Upper lobe of left lung (tissue), 6 donors: ENCODE results near the gene EEPD1. TPM values are rescaled to one million over a fixed set of nuclear protein-coding genes. Genes with fewer than 3 reads are reported as not detected.

ENCODE experiments used
- ATAC-seq, 2 donors: fragments of 200-7000 bp; cut with Tn5 transposase; one replicate each; pipeline ENCODE4 v1.9.1; 2022; ENCODE audit warnings: mild to moderate bottlenecking in 2 of 2, moderate library complexity in 2 of 2; ENCODE audit not compliant: low FRiP score in 2 of 2
- DNase-seq, 2 donors: peaks; one replicate each; pipeline ENCODE4 v3.0.0-alpha.2; 2019 to 2020
- H3K27ac ChIP-seq, 4 donors: fragments of 200-600 bp; sonication (generic); one replicate each; pipeline ENCODE4 v1.5.1; 2016 to 2019
- H3K27me3 ChIP-seq, 4 donors: fragments of 200-600 bp; sonication (generic); one replicate each; pipeline ENCODE4 v1.5.1; 2017 to 2019
- H3K36me3 ChIP-seq, 4 donors: fragments of 200-600 bp; sonication (generic); one replicate each; pipeline ENCODE4 v1.5.1; 2016 to 2019
- H3K4me1 ChIP-seq, 4 donors: fragments of 200-600 bp; sonication (generic); one replicate each; pipeline ENCODE4 v1.5.1; 2018 to 2019
- H3K4me3 ChIP-seq, 4 donors: fragments of 200-600 bp; sonication (generic); one replicate each; pipeline ENCODE4 v1.5.1; 2017 to 2019; ENCODE audit warnings: mild to moderate bottlenecking in 2 of 4, moderate library complexity in 1 of 4
- H3K9me3 ChIP-seq, 4 donors: fragments of 200-600 bp; sonication (generic); one replicate each; pipeline ENCODE4 v1.5.1; 2018 to 2019
- CTCF ChIP-seq, 6 experiments: fragments of 450-650 bp in 4 of 6; fragments of 200-600 bp in 2 of 6; sonication (generic) in 2 of 6; IDR thresholded peaks; one replicate each; pipeline ENCODE4 v1.5.1; 2016 to 2019; ENCODE audit warnings: antibody characterized with exemption in 6 of 6
- EP300 ChIP-seq, 4 donors: sonication (generic); formaldehyde crosslinking; IDR thresholded peaks; one replicate each; pipeline ENCODE4 v1.5.1; 2017; ENCODE audit warnings: antibody characterized with exemption in 4 of 4, control low read depth in 2 of 4
- POLR2A ChIP-seq, 4 donors: fragments of 450-650 bp; IDR thresholded peaks; one replicate each; pipeline ENCODE4 v1.5.1; 2016 to 2017; ENCODE audit warnings: antibody characterized with exemption in 4 of 4, mild to moderate bottlenecking in 2 of 4
- POLR2AphosphoS5 ChIP-seq, 2 donors: sonication (generic); formaldehyde crosslinking; IDR thresholded peaks; one replicate each; pipeline ENCODE4 v1.5.1; 2017; ENCODE audit warnings: antibody characterized with exemption in 2 of 2
- WGBS, 2 donors: methylation state at CpG; one replicate each; pipeline ENCODE4 v1.1.5; 2017 to 2018; 5-methylcytosine and 5-hydroxymethylcytosine counted together
- total RNA-seq, 6 donors: library from RNA; depleted of rRNA in 4 of 6; stranded (reverse); fragments of >200 nt in 4 of 6; gene quantifications; one replicate each; pipeline versions ENCODE4 v1.1.0 to v1.2.1, GENCODE V29; 2016 to 2021
- donor health status: DM: no; HTN: no; CAD: no; lungs with moderate emphysema.
- donor health status: DM: no; HTN: yes; CAD: no; lungs with severe emphysema.

EEPD1 gene
- total RNA-seq, 6 donors from 2014 or later = 5.9 to 25.1 (median 11.2) TPM

DNA sequence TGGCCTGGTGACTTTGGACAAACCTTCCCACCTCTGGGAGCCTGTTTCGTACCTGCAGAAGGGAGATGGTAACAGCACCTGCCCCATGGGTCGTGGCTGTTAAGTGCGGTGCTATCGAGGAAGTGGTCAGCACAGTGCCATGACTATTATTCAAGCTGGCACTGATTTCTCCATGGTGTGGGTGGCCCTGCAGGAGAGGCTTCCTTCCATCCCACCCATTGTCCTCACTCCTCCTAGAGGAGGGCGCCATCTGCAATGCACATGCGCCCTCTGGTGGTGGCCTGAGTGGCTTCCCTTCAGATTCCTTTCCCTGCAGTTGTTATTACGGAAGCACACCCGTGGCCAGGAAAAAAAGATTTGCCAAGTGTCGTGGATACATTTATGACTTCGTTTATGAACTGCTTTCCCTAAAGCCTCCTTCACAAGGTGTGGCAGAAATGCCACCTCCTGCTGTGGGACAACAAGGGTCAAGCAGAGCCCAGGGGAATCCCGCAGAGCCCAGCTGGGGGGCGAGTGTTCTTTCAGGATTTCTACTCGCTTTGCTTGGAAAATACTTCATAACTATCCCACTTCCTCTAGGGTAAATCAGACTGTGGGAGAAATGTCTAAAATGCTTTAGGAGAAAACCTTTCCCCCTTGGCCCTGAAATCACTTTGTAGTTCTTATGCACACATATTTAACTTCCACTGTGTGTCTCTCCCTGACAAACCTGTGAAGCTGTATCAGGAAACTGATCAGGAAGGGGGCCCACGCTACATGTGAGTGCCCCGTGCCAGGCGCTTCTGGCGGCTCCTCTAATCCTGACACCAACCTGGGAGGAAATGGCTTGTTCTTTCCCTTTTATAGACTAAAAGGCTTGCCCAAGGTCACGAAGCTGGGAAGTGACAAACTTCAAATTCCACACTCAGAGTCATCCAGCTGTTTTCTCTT lies 138.6 kb downstream of the EEPD1 start:
- ATAC-seq (peak; percentile 93 to 95), DNase-seq (peak in 1 of 2 donors; percentile 88)
- H3K36me3 ChIP-seq = no peaks in the 10 kb centered on the region
- no peaks in the 10 kb centered on the region for H3K9me3 ChIP-seq
- H3K4me3 ChIP-seq = peak overlapping the region in 3 of 4 donors; percentile 18 to 41 (median 35)
- peak overlapping the region; percentile 67 to 84 (median 84) for H3K27ac ChIP-seq
- peaks cover 26 to 43% (median 31%) of the 10 kb centered on the region in 4 donors for H3K4me1 ChIP-seq
- WGBS, 2 donors = 18 to 23% methylated on average over 13 to 18 of the region's 18 CpGs
- no peaks in the 10 kb centered on the region for H3K27me3 ChIP-seq
- peak; percentile 85 to 98 (median 96) for TF ChIP-seq CTCF (IDR thresholded peaks at IDR 0.05)
- no peak for TF ChIP-seq EP300 (IDR thresholded peaks at IDR 0.05)

- H3K9me3 ChIP-seq = no peaks in the 10 kb centered on the region
- no peak overlapping the region for H3K4me3 ChIP-seq
- DNase-seq = no peak
- H3K27me3 ChIP-seq = no peaks in the 10 kb centered on the region
- no peak for ATAC-seq
- peaks cover 17 to 35% (median 24%) of the 10 kb centered on the region in 4 donors for H3K4me1 ChIP-seq
- WGBS, 2 donors = 61 to 72% methylated on average over 5 of the region's 5 CpGs
- H3K27ac ChIP-seq = no peak overlapping the region
- peaks cover 0 to 7% (median 0%) of the 10 kb centered on the region in 4 donors for H3K36me3 ChIP-seq
- TF ChIP-seq EP300 (IDR thresholded peaks at IDR 0.05) (no peak), CTCF (IDR thresholded peaks at IDR 0.05) (no peak), POLR2A (IDR thresholded peaks at IDR 0.05) (no peak), POLR2AphosphoS5 (IDR thresholded peaks at IDR 0.05) (no peak)
These were observed 142.0 kb downstream of the EEPD1 start for GRCh38 chr7:36295090-36295489.

DNA sequence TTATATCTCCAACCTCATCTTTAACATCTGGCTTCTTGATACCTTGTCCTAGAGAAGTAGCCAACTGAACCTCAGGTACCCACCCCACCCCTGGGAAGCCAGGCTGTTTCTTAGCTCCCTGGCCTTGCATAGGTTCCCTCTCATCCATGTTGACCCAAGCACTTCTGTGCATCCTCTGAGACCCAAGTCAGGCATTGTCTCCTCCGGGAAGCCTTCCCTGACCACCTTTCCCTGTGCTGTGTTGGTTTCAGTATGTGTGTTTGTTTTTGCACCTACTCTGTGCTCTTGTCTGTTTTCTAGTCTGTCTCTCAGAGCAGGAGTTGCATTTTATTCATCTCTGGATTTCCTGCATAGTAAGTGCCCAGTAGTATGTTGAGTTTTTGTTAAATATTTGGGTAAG lies 143.2 kb downstream of the EEPD1 start:
- peaks cover 22 to 31% (median 25%) of the 10 kb centered on the region in 4 donors for H3K4me1 ChIP-seq
- H3K27ac ChIP-seq = no peak overlapping the region
- no peak for DNase-seq
- peaks cover 0 to 7% (median 0%) of the 10 kb centered on the region in 4 donors for H3K36me3 ChIP-seq
- H3K9me3 ChIP-seq = no peaks in the 10 kb centered on the region
- 82 to 86% methylated on average over 1 of the region's 1 CpG for WGBS, 2 donors
- H3K27me3 ChIP-seq = no peaks in the 10 kb centered on the region
- ATAC-seq = no peak
- no peak overlapping the region for H3K4me3 ChIP-seq
- TF ChIP-seq POLR2A (IDR thresholded peaks at IDR 0.05) = no peak
- TF ChIP-seq CTCF (IDR thresholded peaks at IDR 0.05) = no peak
- TF ChIP-seq EP300 (IDR thresholded peaks at IDR 0.05) = no peak
- TF ChIP-seq POLR2AphosphoS5 (IDR thresholded peaks at IDR 0.05) = no peak

- 88 to 89% methylated on average over 7 of the region's 7 CpGs for WGBS, 2 donors
- ATAC-seq (no peak), DNase-seq (no peak)
- H3K36me3 ChIP-seq = peaks cover 0 to 7% (median 0%) of the 10 kb centered on the region in 4 donors
- H3K27me3 ChIP-seq = no peaks in the 10 kb centered on the region
- H3K4me3 ChIP-seq = no peak overlapping the region
- peaks cover 17 to 29% (median 18%) of the 10 kb centered on the region in 4 donors for H3K4me1 ChIP-seq
- TF ChIP-seq CTCF (IDR thresholded peaks at IDR 0.05) (no peak), POLR2AphosphoS5 (IDR thresholded peaks at IDR 0.05) (no peak), POLR2A (IDR thresholded peaks at IDR 0.05) (no peak), EP300 (IDR thresholded peaks at IDR 0.05) (no peak)
- H3K27ac ChIP-seq = no peak overlapping the region
- no peaks in the 10 kb centered on the region for H3K9me3 ChIP-seq
These were observed 144.4 kb downstream of the EEPD1 start for GRCh38 chr7:36297364-36298009.
